ENCODE measurements around the gene UGT1A5.

Gene UGT1A5

DNA sequence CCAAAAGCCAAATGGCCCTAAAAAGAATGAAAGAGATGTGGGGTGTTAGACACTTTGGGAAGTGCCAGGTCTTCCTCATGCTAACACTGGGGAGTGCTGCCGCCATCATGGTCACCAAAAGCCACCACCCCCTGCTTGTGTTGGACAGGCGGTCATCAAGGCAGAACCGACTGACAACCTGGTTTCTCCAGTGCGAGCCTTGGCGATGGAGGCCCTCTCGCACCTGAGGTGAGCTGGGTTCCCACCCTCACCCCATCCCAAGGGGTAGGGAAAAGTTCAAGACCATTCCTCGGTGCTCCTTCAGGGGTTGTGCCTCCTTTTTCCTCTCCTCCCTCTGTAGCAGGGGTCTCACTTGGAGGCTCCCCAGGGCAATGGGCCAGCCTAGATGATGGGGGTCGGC, 99.0 kb downstream of the UGT1A5 start:
- DNase-seq, result no peak

- DNase-seq, result no peak
These were observed 100.7 kb downstream of the UGT1A5 start for GRCh38 chr2:233813236-233814055.

DNA sequence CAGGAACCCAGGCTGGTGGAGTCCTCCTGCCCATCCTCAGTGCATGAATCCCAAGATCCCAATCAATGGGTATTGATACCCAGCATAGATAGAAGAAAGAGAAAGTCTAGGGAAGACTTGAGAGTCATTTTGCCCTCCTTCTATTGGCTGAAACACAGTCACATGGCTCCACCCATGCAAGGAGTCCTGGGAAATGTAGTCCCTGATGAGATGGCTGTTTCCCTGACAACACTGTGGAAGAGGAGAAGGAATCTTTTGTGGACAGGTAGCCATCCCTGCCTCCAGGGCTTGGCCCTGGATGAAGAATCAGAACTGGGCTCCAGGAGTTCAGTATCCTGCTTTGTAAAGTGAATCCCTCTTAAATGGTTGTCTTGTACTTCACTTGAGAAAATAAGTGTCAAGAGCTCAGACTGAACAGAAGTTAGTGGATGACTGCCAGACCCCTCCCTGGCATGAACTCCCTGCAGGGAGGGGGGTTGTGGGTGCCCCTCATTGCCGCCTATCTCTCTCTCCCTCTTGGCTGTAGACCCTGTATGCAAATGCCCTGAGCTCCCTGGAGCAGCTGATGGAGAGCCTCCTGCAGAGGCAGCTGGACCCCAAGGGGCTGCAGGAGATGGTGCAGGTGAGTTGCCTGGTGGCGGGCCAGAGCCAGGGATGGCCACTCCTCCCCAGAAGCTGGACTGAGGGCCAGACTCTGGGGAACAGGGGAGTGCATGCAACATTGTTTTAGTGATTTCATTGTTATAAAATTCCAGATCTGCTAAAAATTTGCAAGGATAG, 101.5 kb downstream of the UGT1A5 start:
- DNase-seq, result no peak

GRCh38 chr2:233815861-233816260, 103.2 kb downstream of the UGT1A5 start:
- no peak for DNase-seq

- no peak for DNase-seq
These were observed 103.6 kb downstream of the UGT1A5 start for GRCh38 chr2:233816334-233816733.

- no peak for DNase-seq
These were observed 104.1 kb downstream of the UGT1A5 start for GRCh38 chr2:233816771-233817170.

DNA sequence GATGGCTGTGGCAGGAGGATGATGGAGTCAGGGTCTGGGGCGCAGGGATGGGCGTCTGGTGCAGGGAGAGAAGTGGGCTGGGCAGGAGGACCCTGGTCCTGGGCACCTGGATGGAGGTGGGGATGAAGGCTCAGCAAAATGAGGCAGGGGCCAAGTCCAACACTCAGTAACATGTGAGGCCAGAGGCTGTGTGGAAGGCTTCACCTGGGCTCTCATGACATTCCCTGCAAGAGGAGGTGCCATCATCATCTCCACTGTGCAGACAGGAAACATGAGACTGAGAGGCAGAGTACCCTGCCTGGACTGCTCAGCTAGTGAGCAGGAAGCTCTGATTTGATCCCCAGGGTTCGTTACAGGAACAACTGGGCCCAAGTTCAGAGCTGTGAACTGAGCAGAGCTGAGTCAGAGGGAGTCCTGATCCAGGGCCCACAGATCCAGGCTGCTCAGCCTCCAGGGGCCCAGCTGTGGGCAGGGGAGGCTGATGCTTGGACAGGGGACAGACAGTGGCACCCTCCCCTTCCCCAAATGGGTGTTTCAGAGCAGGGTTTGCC, 104.7 kb downstream of the UGT1A5 start:
- no peak for DNase-seq

GRCh38 chr2:233817995-233818638, 105.4 kb downstream of the UGT1A5 start:
- DNase-seq, result no peak

- DNase-seq, result no peak
These were observed 106.2 kb downstream of the UGT1A5 start for GRCh38 chr2:233818639-233819621.

DNA sequence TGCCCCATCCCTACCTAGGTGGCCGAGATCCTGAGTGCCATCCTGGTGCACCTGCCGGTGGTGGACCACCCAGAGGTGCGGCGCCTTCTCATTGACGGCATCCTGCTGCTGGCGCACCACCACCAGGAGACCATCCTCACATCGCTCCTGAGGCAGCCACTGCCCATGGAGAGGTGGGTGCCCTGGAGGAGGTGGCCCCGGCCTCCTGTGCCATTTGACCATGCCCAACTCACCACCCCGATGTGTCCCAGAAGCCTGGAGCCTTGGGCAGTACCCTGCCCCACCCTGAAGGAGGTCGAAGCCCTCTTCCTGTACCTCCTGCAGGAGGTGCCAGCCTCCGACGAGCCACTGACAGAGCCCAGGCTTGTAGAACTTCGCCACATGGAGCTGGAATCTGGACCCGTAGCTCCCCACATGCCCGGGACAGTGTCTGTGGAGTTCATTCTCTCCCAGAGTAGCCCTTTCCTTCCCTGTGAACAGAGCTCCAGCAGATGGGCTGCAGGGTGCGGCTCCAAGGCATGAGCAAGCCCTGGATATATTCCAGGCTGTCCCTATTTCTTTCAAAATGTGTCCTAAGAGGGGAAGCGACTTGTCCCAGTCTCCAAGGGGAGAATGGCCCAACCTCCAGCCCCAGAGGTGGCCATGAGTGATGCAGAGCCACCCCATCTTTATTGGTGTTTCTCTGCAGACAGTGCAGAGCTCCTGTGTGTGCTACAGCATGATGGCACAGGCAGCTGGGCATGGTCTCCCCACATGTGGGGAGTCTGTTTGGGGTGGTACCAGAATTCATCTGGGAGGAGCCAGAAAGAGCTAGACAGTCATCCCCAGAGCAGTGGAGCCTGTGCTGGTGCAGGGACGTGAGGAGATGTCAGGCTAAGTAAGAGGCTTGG, 107.4 kb downstream of the UGT1A5 start:
- DNase-seq, result no peak

- no peak for DNase-seq
These were observed 108.0 kb downstream of the UGT1A5 start for GRCh38 chr2:233820774-233821105.

GRCh38 chr2:233821196-233821595, 108.5 kb downstream of the UGT1A5 start:
- DNase-seq, result no peak

DNA sequence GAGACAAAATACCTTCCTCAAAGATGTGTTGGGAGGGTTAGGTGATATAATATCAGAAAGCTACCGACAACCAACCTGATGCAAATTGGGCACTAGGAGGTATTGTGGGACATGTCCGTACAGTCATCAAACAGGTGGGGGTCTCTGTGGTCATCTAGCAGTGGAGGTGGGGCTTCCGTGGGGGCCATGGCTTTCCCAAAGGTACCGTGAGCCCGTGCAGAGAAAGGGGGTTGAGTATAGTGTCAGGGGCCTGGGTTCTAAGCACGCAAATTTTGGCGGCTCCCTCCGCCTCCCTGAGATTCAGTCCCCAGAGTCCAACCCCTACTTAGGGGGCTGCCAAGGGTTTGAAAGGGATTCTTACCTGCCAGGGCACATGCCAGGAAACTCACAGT, 109.0 kb downstream of the UGT1A5 start:
- no peak for DNase-seq

DNA sequence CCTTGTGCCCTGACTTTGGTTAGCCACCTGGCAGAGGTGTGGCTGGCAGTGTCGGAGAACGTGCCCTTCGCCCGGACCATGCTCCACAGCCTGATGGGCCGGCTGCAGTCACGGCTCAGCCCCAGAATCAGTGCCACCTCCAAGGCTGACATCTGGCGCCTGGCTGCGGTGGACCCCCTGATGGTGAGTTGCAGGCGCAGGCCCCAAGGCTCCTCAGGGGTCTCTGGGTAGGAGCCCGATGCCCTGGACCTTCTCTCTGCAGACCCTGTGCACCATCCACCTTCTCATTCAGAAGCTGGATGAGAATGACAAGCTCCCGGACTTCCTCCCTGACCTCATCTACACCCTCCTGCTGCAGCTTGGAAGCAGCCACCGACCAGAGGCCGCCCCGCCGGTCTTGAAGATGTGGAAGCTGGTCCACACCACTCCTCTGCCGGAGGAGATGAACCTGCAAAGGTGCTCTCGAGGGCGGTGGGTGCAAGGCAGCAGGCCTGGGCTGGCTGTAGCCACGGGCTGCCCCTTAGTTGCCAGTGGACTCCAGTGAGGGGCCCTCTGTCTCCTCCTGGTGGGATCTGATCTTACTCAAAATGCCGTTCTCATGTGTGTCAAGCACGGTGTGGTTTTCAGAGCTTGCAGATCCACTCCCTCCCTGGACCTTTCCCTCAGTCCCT, 109.5 kb downstream of the UGT1A5 start:
- DNase-seq, result no peak

Data from CD4-positive, alpha-beta T cell treated with Interleukin-12 subunit alpha and Interleukin-12 subunit beta, for 1 hour (primary cell).